IPS-18c (cell line): ENCODE results near the gene PCLAF.
"Not testable (repeated sequence)": the region's sequence is repeated elsewhere in the genome, so short reads cannot be mapped to it uniquely, and the experiment has no call there.

Source experiments
- H3K4me3 ChIP-seq: 2 replicates; pipeline ENCODE4 v1.7.0; 2013; ENCODE audit warnings: low read depth, mild to moderate bottlenecking, low read length, moderate library complexity; ENCODE audit not compliant: insufficient read depth
- H3K9me3 ChIP-seq: one replicate; pipeline ENCODE4 v1.6.1; 2013; ENCODE audit warnings: mild to moderate bottlenecking, low read length, moderate library complexity; ENCODE audit not compliant: control insufficient read depth, insufficient read depth

PCLAF gene

GRCh38 chr15:64381000-64381751 is at the start of gene PCLAF:
Gene PCLAF (minus strand): TSS chr15:64381441. CDS start chr15:64381371, 70 bp downstream.
- Histone ChIP-seq H3K9me3 (no peaks in the 10 kb centered on the region), H3K4me3 (peak within 1 kb of the TSS; percentile 65)

GRCh38 chr15:64430000-64430735 is 48.9 kb upstream of the PCLAF start:
- no peak overlapping the region for H3K4me3 ChIP-seq
- H3K9me3 ChIP-seq, result no peaks in the 10 kb centered on the region

- no peaks in the 10 kb centered on the region for H3K9me3 ChIP-seq
- no peak overlapping the region for H3K4me3 ChIP-seq
These were observed 48.2 kb upstream of the PCLAF start for GRCh38 chr15:64429448-64429847.

GRCh38 chr15:64426845-64427465 is 45.7 kb upstream of the PCLAF start:
- Histone ChIP-seq H3K4me3 (no peak overlapping the region), H3K9me3 (no peaks in the 10 kb centered on the region)

GRCh38 chr15:64425221-64425620 is 44.0 kb upstream of the PCLAF start:
- Histone ChIP-seq H3K4me3 (no peak overlapping the region), H3K9me3 (no peaks in the 10 kb centered on the region)

- no peak overlapping the region for H3K4me3 ChIP-seq
- no peaks in the 10 kb centered on the region for H3K9me3 ChIP-seq
These were observed 42.7 kb upstream of the PCLAF start for GRCh38 chr15:64423970-64424369.

GRCh38 chr15:64422697-64423096 is 41.5 kb upstream of the PCLAF start:
- H3K9me3 ChIP-seq, result no peaks in the 10 kb centered on the region
- H3K4me3 ChIP-seq, result no peak overlapping the region

- H3K9me3 ChIP-seq, result no peaks in the 10 kb centered on the region
- H3K4me3 ChIP-seq, result no peak overlapping the region
These were observed 31.0 kb upstream of the PCLAF start for GRCh38 chr15:64412216-64412615.

- Histone ChIP-seq H3K9me3 (no peaks in the 10 kb centered on the region), H3K4me3 (no peak overlapping the region)
These were observed 19.3 kb upstream of the PCLAF start for GRCh38 chr15:64400583-64400982.

GRCh38 chr15:64398575-64398974 is 17.3 kb upstream of the PCLAF start:
- Histone ChIP-seq H3K4me3 (no peak overlapping the region), H3K9me3 (no peaks in the 10 kb centered on the region)

- Histone ChIP-seq H3K4me3 (no peak overlapping the region), H3K9me3 (no peaks in the 10 kb centered on the region)
These were observed 15.5 kb upstream of the PCLAF start for GRCh38 chr15:64396789-64397188.

- H3K4me3 ChIP-seq, H3K9me3 ChIP-seq: not testable (repeated sequence)
These were observed 11.2 kb upstream of the PCLAF start for GRCh38 chr15:64392471-64392870.

GRCh38 chr15:64389036-64389435 is 7.8 kb upstream of the PCLAF start:
- H3K9me3 ChIP-seq, result no peaks in the 10 kb centered on the region
- H3K4me3 ChIP-seq, result no peak overlapping the region

- H3K9me3 ChIP-seq, result no peaks in the 10 kb centered on the region
These were observed 6.4 kb upstream of the PCLAF start, which contains the start of gene TRIP4 for GRCh38 chr15:64387562-64388168. Gene TRIP4 (plus strand): TSS chr15:64387836. CDS start chr15:64387864, 28 bp downstream.

GRCh38 chr15:64386291-64386690 is 5.0 kb upstream of the PCLAF start:
- no peaks in the 10 kb centered on the region for H3K9me3 ChIP-seq
- H3K4me3 ChIP-seq, result no peak overlapping the region

More at GRCh38 chr15:64387562-64388168, 6.4 kb upstream of the PCLAF start, which contains the start of gene TRIP4:
- H3K4me3 ChIP-seq, result peak within 1 kb of the TSS; percentile 88

- Histone ChIP-seq H3K4me3 (no peak overlapping the region), H3K9me3 (no peaks in the 10 kb centered on the region)
These were observed 2.5 kb upstream of the PCLAF start for GRCh38 chr15:64383760-64384159.

- H3K9me3 ChIP-seq, result not testable (repeated sequence)
- peak overlapping the region; percentile 65 for H3K4me3 ChIP-seq
These were observed 941 bp downstream of the PCLAF start for GRCh38 chr15:64380130-64380870.
